HG03520 (cell line): ENCODE data around the gene SUPT20HL2.
"Not testable (repeated sequence)": the region's sequence is repeated elsewhere in the genome, so short reads cannot be mapped to it uniquely, and the experiment has no call there.

Experiments used
- ATAC-seq: cut with Tn5 transposase; IDR thresholded peaks from one replicate; pipeline ENCODE4 v1.9.1; 2021; ENCODE audit warnings: mild to moderate bottlenecking, moderate library complexity; ENCODE audit not compliant: unreplicated experiment

SUPT20HL2 gene

GRCh38 chrX:24314019-24314635 lies at the start of gene SUPT20HL2:
Gene SUPT20HL2, minus strand, starts transcription at chrX:24314069. Its CDS starts 754 bp downstream, at chrX:24313315.
- no peak for ATAC-seq

- ATAC-seq = not testable (repeated sequence)
These were observed 48.3 kb upstream of the SUPT20HL2 start for GRCh38 chrX:24362089-24362745.

GRCh38 chrX:24360272-24360671 lies 46.4 kb upstream of the SUPT20HL2 start, which contains the start of gene SUPT20HL1:
Gene SUPT20HL1, plus strand, starts transcription at chrX:24360639. Its CDS starts 2,122 bp downstream, at chrX:24362761.
- no peak for ATAC-seq

- no peak for ATAC-seq
These were observed 43.2 kb upstream of the SUPT20HL2 start for GRCh38 chrX:24357106-24357505.

GRCh38 chrX:24355095-24355494 lies 41.2 kb upstream of the SUPT20HL2 start:
- no peak for ATAC-seq

- no peak for ATAC-seq
These were observed 36.3 kb upstream of the SUPT20HL2 start for GRCh38 chrX:24350217-24350616.

GRCh38 chrX:24347881-24348280 lies 34.0 kb upstream of the SUPT20HL2 start:
- ATAC-seq = no peak

- ATAC-seq = no peak
These were observed 29.9 kb upstream of the SUPT20HL2 start for GRCh38 chrX:24343719-24344118.

GRCh38 chrX:24341795-24342194 lies 27.9 kb upstream of the SUPT20HL2 start:
- no peak for ATAC-seq

- ATAC-seq = no peak
These were observed 26.6 kb upstream of the SUPT20HL2 start for GRCh38 chrX:24340501-24340900.

- no peak for ATAC-seq
These were observed 26.0 kb upstream of the SUPT20HL2 start for GRCh38 chrX:24339911-24340310.

- ATAC-seq = no peak
These were observed 22.0 kb upstream of the SUPT20HL2 start for GRCh38 chrX:24335871-24336270.

GRCh38 chrX:24334461-24334860 lies 20.6 kb upstream of the SUPT20HL2 start:
- ATAC-seq = no peak

- ATAC-seq = no peak
These were observed 19.5 kb upstream of the SUPT20HL2 start for GRCh38 chrX:24333371-24333770.

- ATAC-seq = no peak
These were observed 19.0 kb upstream of the SUPT20HL2 start for GRCh38 chrX:24332878-24333277.

GRCh38 chrX:24325231-24325630 lies 11.4 kb upstream of the SUPT20HL2 start:
- no peak for ATAC-seq

- ATAC-seq = no peak
These were observed 8.0 kb upstream of the SUPT20HL2 start for GRCh38 chrX:24321741-24322395.

GRCh38 chrX:24317567-24317966 lies 3.7 kb upstream of the SUPT20HL2 start:
- no peak for ATAC-seq

- no peak for ATAC-seq
These were observed 2.2 kb upstream of the SUPT20HL2 start for GRCh38 chrX:24316111-24316510.

- ATAC-seq = not testable (repeated sequence)
These were observed 1.6 kb downstream of the SUPT20HL2 start for GRCh38 chrX:24312249-24312607.

GRCh38 chrX:24311507-24312248 lies 2.2 kb downstream of the SUPT20HL2 start:
- not testable (repeated sequence) for ATAC-seq
